Liver (tissue), 9 donors: ENCODE results near the gene CHST12. TPM values are rescaled to one million over a fixed set of nuclear protein-coding genes. Genes with fewer than 3 reads are reported as not detected.

Experiments used
- DNase-seq: peaks from one replicate; pipeline ENCODE4 v3.0.0-alpha.2; 2017; ENCODE audit warnings: low spot score
- H3K27ac ChIP-seq, 2 donors: one replicate each; pipeline ENCODE4 v1.7.0; 2013; ENCODE audit warnings: inconsistent platforms in 2 of 2, low read length in 2 of 2, control low read depth in 1 of 2, low read depth in 1 of 2, mild to moderate bottlenecking in 1 of 2
- H3K27me3 ChIP-seq, 4 donors: one replicate each; pipeline versions ENCODE4 v1.6.1 to v1.7.0; 2013; ENCODE audit warnings: low read length in 3 of 4, inconsistent platforms in 1 of 4, mild to moderate bottlenecking in 1 of 4, moderate library complexity in 1 of 4; ENCODE audit not compliant: control insufficient read depth in 4 of 4, insufficient read depth in 4 of 4
- H3K36me3 ChIP-seq, 4 donors: one replicate each; pipeline versions ENCODE4 v1.6.1 to v1.7.0; 2013; ENCODE audit warnings: low read length in 3 of 4, mild to moderate bottlenecking in 3 of 4, low read depth in 1 of 4, moderate library complexity in 1 of 4; ENCODE audit not compliant: control insufficient read depth in 4 of 4, insufficient read depth in 3 of 4
- H3K4me1 ChIP-seq, 4 donors: one replicate each; pipeline versions ENCODE4 v1.6.1 to v1.7.0; 2013; ENCODE audit warnings: low read length in 3 of 4, mild to moderate bottlenecking in 3 of 4, moderate library complexity in 1 of 4; ENCODE audit not compliant: control insufficient read depth in 4 of 4, insufficient read depth in 4 of 4
- H3K4me3 ChIP-seq, 3 donors: one replicate each; pipeline versions ENCODE4 v1.6.1 to v1.7.0; 2013; ENCODE audit warnings: low read length in 3 of 3, control low read depth in 1 of 3, low read depth in 1 of 3, mild to moderate bottlenecking in 1 of 3
- H3K9ac ChIP-seq, 2 donors: one replicate each; pipeline ENCODE4 v1.7.0; 2013; ENCODE audit warnings: low read length in 2 of 2, mild to moderate bottlenecking in 2 of 2, moderate library complexity in 2 of 2, control low read depth in 1 of 2, low read depth in 1 of 2
- H3K9me3 ChIP-seq, 4 donors: one replicate each; pipeline versions ENCODE4 v1.6.1 to v1.7.0; 2013; ENCODE audit warnings: low read length in 3 of 4; ENCODE audit not compliant: control insufficient read depth in 4 of 4
- EGR1 ChIP-seq, 2 donors: IDR thresholded peaks; 2 replicates each; pipeline ENCODE4 v1.6.1; 2016 to 2018; ENCODE audit warnings: antibody characterized with exemption in 2 of 2, low read depth in 2 of 2
- FOXA1 ChIP-seq: IDR thresholded peaks from 2 replicates; pipeline ENCODE4 v1.6.1; 2016; ENCODE audit warnings: antibody characterized with exemption
- FOXA2 ChIP-seq: IDR thresholded peaks from 2 replicates; pipeline ENCODE4 v1.6.1; 2016; ENCODE audit warnings: antibody characterized with exemption
- GABPA ChIP-seq, 2 donors: IDR thresholded peaks in 1 of 2; conservative IDR thresholded peaks in 1 of 2; 2 replicates each; pipeline ENCODE4 v1.6.1; 2016; ENCODE audit warnings: antibody characterized with exemption in 2 of 2, mild to moderate bottlenecking in 1 of 2, moderate library complexity in 1 of 2
- HNF4A ChIP-seq, 2 donors: conservative IDR thresholded peaks; 2 replicates each; pipeline ENCODE4 v1.6.1; 2016; ENCODE audit warnings: antibody characterized with exemption in 2 of 2, mild to moderate bottlenecking in 2 of 2
- HNF4G ChIP-seq: IDR thresholded peaks from 2 replicates; pipeline ENCODE4 v1.6.1; 2016; ENCODE audit warnings: antibody characterized with exemption
- JUND ChIP-seq, 2 donors: IDR thresholded peaks; 2 replicates each; pipeline ENCODE4 v1.6.1; 2016; ENCODE audit warnings: antibody characterized with exemption in 2 of 2
- NR2F2 ChIP-seq: IDR thresholded peaks from 2 replicates; pipeline ENCODE4 v1.6.1; 2016; ENCODE audit warnings: antibody characterized with exemption
- RAD21 ChIP-seq, 2 donors: IDR thresholded peaks; 2 replicates each; pipeline ENCODE4 v1.6.1; 2016; ENCODE audit warnings: antibody characterized with exemption in 2 of 2, mild to moderate bottlenecking in 2 of 2
- RXRA ChIP-seq, 2 donors: IDR thresholded peaks; 2 replicates each; pipeline ENCODE4 v1.6.1; 2017 to 2018; ENCODE audit warnings: antibody characterized with exemption in 2 of 2, mild to moderate bottlenecking in 1 of 2
- SP1 ChIP-seq: IDR thresholded peaks from 2 replicates; pipeline ENCODE4 v1.6.1; 2018; ENCODE audit warnings: antibody characterized with exemption, mild to moderate bottlenecking
- TAF1 ChIP-seq: conservative IDR thresholded peaks from 2 replicates; pipeline ENCODE4 v1.6.1; 2016; ENCODE audit warnings: antibody characterized with exemption, mild to moderate bottlenecking
- YY1 ChIP-seq: IDR thresholded peaks from 2 replicates; pipeline ENCODE4 v1.6.1; 2016; ENCODE audit warnings: antibody characterized with exemption, mild to moderate bottlenecking
- WGBS: extraction: QIAGEN DNeasy Blood & Tissue Kit; methylation state at CpG from one replicate; pipeline ENCODE4 v1.1.7; 2013; 5-methylcytosine and 5-hydroxymethylcytosine counted together
- polyA plus RNA-seq, 2 donors: library from polyadenylated mRNA; stranded (reverse) in 1 of 2; unstranded in 1 of 2; fragments of 200-250 nt in 1 of 2; fragments of >200 nt in 1 of 2; fragmentation: Nextera tagmentation in 1 of 2; extraction: Ambion mirVana in 1 of 2; gene quantifications; one replicate each; pipeline versions ENCODE4 v1.2.1 to v1.2.3, GENCODE V29; 2013 to 2015
- total RNA-seq, 2 donors: library from RNA; depleted of rRNA; stranded (reverse); fragments of >200 nt; gene quantifications; one replicate each; pipeline ENCODE4 v1.2.3, GENCODE V29; 2014
- TF ChIP-seq, protein P1 (sequence below): fragments of 150-350 bp; IDR thresholded peaks from 2 replicates; pipeline ENCODE4 v1.5.1; 2017; ENCODE audit warnings: improper control_type of control experiment, low read depth, low read length; ENCODE audit not compliant: missing input control
- TF ChIP-seq, protein P2 (sequence below): IDR thresholded peaks from 2 replicates; pipeline ENCODE4 v1.6.1; 2016; ENCODE audit warnings: antibody characterized with exemption
- TF ChIP-seq, protein P3 (sequence below): IDR thresholded peaks from 2 replicates; pipeline ENCODE4 v1.6.1; 2016; ENCODE audit warnings: antibody characterized with exemption
- TF ChIP-seq, protein P4 (sequence below): IDR thresholded peaks from 2 replicates; pipeline ENCODE4 v1.6.1; 2016; ENCODE audit warnings: antibody characterized with exemption
- TF ChIP-seq, protein P5 (sequence below): IDR thresholded peaks from 2 replicates; pipeline ENCODE4 v1.6.1; 2016; ENCODE audit warnings: antibody characterized with exemption, mild to moderate bottlenecking
- donor health status: healthy.
- donor health status: healthy.
- donor health status: healthy.
- donor health status: healthy.
- donor health status: healthy.

Gene CHST12
- total and polyA plus RNA-seq, 4 donors, result 3.2 to 11.9 (median 5.2) TPM

DNA sequence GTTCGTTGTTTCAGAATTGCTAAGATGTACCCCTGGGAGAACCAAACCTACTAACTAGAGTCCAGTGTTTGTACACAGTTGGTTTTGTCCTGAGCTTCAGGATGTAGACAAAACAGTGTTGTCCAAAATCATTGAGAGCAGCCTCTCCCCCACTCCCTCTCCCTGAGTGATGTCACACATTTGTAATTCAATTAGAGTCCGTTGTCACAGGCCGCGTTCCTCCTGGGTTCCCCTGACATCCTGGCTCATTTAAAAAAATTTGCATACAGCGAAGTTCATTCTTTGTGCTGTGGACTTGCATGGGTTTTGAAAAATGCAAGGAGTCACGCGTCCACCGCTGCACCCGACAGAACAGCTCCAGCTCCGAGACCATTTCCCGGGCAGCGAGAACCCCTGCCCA, 62.5 kb downstream of the CHST12 start:
- Histone ChIP-seq H3K27me3 (no peaks in the 10 kb centered on the region), H3K9me3 (no peaks in the 10 kb centered on the region), H3K36me3 (no peaks in the 10 kb centered on the region), H3K4me1 (no peaks in the 10 kb centered on the region), H3K27ac (no peak overlapping the region), H3K9ac (no peak overlapping the region), H3K4me3 (no peak overlapping the region)
- TF ChIP-seq FOXA2, result no peak
- TF ChIP-seq, protein P1, sequence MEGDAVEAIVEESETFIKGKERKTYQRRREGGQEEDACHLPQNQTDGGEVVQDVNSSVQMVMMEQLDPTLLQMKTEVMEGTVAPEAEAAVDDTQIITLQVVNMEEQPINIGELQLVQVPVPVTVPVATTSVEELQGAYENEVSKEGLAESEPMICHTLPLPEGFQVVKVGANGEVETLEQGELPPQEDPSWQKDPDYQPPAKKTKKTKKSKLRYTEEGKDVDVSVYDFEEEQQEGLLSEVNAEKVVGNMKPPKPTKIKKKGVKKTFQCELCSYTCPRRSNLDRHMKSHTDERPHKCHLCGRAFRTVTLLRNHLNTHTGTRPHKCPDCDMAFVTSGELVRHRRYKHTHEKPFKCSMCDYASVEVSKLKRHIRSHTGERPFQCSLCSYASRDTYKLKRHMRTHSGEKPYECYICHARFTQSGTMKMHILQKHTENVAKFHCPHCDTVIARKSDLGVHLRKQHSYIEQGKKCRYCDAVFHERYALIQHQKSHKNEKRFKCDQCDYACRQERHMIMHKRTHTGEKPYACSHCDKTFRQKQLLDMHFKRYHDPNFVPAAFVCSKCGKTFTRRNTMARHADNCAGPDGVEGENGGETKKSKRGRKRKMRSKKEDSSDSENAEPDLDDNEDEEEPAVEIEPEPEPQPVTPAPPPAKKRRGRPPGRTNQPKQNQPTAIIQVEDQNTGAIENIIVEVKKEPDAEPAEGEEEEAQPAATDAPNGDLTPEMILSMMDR, result no peak
- no peak for DNase-seq
- 88% methylated on average over 12 of the region's 12 CpGs for WGBS

DNA sequence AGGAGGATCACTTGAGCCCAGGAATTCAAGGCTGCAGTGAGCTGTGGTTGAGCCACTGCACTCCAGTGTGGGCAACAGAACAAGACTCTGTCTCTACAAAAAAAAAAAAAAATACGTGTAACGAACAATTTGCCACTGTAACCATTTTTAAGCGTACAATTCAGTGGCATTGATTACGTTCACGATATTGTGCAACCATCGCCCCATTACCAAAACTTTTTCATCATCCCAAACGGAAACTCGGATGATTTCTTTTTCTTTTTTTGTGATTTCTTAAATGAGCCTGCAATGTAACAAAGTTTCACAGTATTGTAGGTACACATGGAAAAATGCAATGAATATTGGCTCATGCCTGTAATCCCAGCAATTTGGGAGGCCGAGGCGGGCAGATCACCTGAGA, 63.3 kb downstream of the CHST12 start:
- no peaks in the 10 kb centered on the region for H3K9me3 ChIP-seq
- WGBS, result 91% methylated on average over 10 of the region's 10 CpGs
- H3K9ac ChIP-seq, result no peak overlapping the region
- DNase-seq, result no peak
- H3K27me3 ChIP-seq, result no peaks in the 10 kb centered on the region
- no peaks in the 10 kb centered on the region for H3K4me1 ChIP-seq
- H3K4me3 ChIP-seq, result no peak overlapping the region
- no peaks in the 10 kb centered on the region for H3K36me3 ChIP-seq
- H3K27ac ChIP-seq, result no peak overlapping the region
- TF ChIP-seq FOXA1 (no peak), EGR1 (IDR thresholded peaks at IDR 0.05; ENCODE audit: low read depth in 2 of 2) (no peak), FOXA2 (no peak), GABPA (IDR thresholded peaks at IDR 0.05 in 1 of 2, conservative IDR thresholded peaks at IDR 0.05 in 1 of 2) (no peak), YY1 (no peak), HNF4G (no peak), RAD21 (IDR thresholded peaks at IDR 0.05) (no peak), SP1 (no peak), JUND (IDR thresholded peaks at IDR 0.05) (no peak), NR2F2 (no peak), HNF4A (conservative IDR thresholded peaks at IDR 0.05) (no peak), TAF1 (no peak), RXRA (IDR thresholded peaks at IDR 0.05) (no peak)
- TF ChIP-seq, protein P2, sequence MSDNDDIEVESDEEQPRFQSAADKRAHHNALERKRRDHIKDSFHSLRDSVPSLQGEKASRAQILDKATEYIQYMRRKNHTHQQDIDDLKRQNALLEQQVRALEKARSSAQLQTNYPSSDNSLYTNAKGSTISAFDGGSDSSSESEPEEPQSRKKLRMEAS, result no peak
- TF ChIP-seq, protein P3, sequence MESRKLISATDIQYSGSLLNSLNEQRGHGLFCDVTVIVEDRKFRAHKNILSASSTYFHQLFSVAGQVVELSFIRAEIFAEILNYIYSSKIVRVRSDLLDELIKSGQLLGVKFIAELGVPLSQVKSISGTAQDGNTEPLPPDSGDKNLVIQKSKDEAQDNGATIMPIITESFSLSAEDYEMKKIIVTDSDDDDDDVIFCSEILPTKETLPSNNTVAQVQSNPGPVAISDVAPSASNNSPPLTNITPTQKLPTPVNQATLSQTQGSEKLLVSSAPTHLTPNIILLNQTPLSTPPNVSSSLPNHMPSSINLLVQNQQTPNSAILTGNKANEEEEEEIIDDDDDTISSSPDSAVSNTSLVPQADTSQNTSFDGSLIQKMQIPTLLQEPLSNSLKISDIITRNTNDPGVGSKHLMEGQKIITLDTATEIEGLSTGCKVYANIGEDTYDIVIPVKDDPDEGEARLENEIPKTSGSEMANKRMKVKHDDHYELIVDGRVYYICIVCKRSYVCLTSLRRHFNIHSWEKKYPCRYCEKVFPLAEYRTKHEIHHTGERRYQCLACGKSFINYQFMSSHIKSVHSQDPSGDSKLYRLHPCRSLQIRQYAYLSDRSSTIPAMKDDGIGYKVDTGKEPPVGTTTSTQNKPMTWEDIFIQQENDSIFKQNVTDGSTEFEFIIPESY, result no peak
- TF ChIP-seq, protein P4, sequence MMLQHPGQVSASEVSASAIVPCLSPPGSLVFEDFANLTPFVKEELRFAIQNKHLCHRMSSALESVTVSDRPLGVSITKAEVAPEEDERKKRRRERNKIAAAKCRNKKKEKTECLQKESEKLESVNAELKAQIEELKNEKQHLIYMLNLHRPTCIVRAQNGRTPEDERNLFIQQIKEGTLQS, result no peak
- TF ChIP-seq, protein P5, sequence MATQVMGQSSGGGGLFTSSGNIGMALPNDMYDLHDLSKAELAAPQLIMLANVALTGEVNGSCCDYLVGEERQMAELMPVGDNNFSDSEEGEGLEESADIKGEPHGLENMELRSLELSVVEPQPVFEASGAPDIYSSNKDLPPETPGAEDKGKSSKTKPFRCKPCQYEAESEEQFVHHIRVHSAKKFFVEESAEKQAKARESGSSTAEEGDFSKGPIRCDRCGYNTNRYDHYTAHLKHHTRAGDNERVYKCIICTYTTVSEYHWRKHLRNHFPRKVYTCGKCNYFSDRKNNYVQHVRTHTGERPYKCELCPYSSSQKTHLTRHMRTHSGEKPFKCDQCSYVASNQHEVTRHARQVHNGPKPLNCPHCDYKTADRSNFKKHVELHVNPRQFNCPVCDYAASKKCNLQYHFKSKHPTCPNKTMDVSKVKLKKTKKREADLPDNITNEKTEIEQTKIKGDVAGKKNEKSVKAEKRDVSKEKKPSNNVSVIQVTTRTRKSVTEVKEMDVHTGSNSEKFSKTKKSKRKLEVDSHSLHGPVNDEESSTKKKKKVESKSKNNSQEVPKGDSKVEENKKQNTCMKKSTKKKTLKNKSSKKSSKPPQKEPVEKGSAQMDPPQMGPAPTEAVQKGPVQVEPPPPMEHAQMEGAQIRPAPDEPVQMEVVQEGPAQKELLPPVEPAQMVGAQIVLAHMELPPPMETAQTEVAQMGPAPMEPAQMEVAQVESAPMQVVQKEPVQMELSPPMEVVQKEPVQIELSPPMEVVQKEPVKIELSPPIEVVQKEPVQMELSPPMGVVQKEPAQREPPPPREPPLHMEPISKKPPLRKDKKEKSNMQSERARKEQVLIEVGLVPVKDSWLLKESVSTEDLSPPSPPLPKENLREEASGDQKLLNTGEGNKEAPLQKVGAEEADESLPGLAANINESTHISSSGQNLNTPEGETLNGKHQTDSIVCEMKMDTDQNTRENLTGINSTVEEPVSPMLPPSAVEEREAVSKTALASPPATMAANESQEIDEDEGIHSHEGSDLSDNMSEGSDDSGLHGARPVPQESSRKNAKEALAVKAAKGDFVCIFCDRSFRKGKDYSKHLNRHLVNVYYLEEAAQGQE, result no peak
- TF ChIP-seq, protein P1, result no peak
